Osteoblast (primary cell): ENCODE results near the gene GNAS-AS1. TPM values are rescaled to one million over a fixed set of nuclear protein-coding genes. Genes with fewer than 3 reads are reported as not detected.

ENCODE experiments used
- DNase-seq: peaks from one replicate; pipeline ENCODE4 v3.0.0; 2011; ENCODE audit warnings: low spot score, mixed read lengths; ENCODE audit not compliant: insufficient read length; ENCODE audit errors: missing footprints
- H2AFZ ChIP-seq: 2 replicates; pipeline ENCODE4 v1.6.0; 2011; ENCODE audit warnings: mild to moderate bottlenecking, low read length
- H3K27ac ChIP-seq: 2 replicates; pipeline ENCODE4 v1.5.1; 2011; ENCODE audit warnings: mild to moderate bottlenecking, low read depth, low read length, moderate library complexity
- H3K27me3 ChIP-seq: 2 replicates; pipeline ENCODE4 v1.6.0; 2012; ENCODE audit warnings: mild to moderate bottlenecking, control low read depth, inconsistent platforms, low read length, moderate library complexity; ENCODE audit not compliant: insufficient read depth
- H3K36me3 ChIP-seq: 2 replicates; pipeline ENCODE4 v1.5.1; 2011; ENCODE audit warnings: mild to moderate bottlenecking, low read length, control low read depth, moderate library complexity; ENCODE audit not compliant: insufficient read depth
- H3K4me1 ChIP-seq: 2 replicates; pipeline ENCODE4 v1.5.1; 2011; ENCODE audit warnings: mild to moderate bottlenecking, low read length, control low read depth, moderate library complexity; ENCODE audit not compliant: insufficient read depth
- H3K4me2 ChIP-seq: 2 replicates; pipeline ENCODE4 v1.6.0; 2011; ENCODE audit warnings: mild to moderate bottlenecking, low read length; ENCODE audit not compliant: insufficient read depth
- H3K4me3 ChIP-seq: fragments of 200-600 bp; sonication (generic); 3 replicates; pipeline ENCODE4 v1.5.1; 2012; ENCODE audit warnings: mild to moderate bottlenecking, low read length, inconsistent platforms; ENCODE audit not compliant: insufficient read depth
- H3K79me2 ChIP-seq: 2 replicates; pipeline ENCODE4 v1.6.0; 2012; ENCODE audit warnings: mild to moderate bottlenecking, low read length, control low read depth, inconsistent platforms; ENCODE audit not compliant: insufficient read depth
- H3K9me3 ChIP-seq: 2 replicates; pipeline ENCODE4 v1.5.1; 2011; ENCODE audit warnings: low read depth, low read length, control low read depth
- H4K20me1 ChIP-seq: 2 replicates; pipeline ENCODE4 v1.6.0; 2012; ENCODE audit warnings: mild to moderate bottlenecking, low read length, control low read depth; ENCODE audit not compliant: insufficient read depth
- total RNA-seq: library from RNA; depleted of rRNA; stranded (reverse); fragments of >200 nt; gene quantifications from 2 replicates; pipeline ENCODE4 v1.2.3, GENCODE V29; 2012
- TF ChIP-seq, protein P1 (sequence below): IDR thresholded peaks from 2 replicates; pipeline ENCODE4 v1.5.1; 2011; ENCODE audit warnings: mild to moderate bottlenecking, low read depth, low read length, moderate library complexity; ENCODE audit errors: extremely low read depth

The GNAS-AS1 gene
- total RNA-seq, 1 donor, result 0.72 TPM

DNA sequence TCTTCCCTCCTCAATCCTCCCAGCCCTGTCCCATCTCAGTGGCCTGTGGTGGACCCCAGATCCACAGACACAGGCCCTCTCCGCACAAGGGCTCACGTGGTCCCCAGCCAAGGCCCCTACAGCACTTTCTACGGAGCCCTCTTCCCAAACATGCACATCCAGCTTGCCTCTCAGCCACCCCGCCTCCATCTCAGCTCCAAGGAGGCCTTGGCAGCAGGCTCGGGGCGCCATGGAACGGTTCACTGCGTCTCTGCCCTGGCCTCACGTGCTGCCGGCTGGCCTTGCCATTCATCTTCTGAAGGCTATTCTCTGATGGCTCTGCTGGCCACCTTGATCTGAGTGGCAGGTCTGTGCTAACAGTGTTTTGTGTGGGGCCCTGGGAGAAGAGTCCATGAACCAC lies 33.0 kb downstream of the GNAS-AS1 start:
- H3K4me3 ChIP-seq, result no peak overlapping the region
- H4K20me1 ChIP-seq, result peaks cover 6% of the 10 kb centered on the region
- H3K4me1 ChIP-seq, result no peaks in the 10 kb centered on the region
- H3K27me3 ChIP-seq, result peaks cover 5% of the 10 kb centered on the region
- H3K27ac ChIP-seq, result no peak overlapping the region
- H3K36me3 ChIP-seq, result no peaks in the 10 kb centered on the region
- H3K9me3 ChIP-seq, result no peaks in the 10 kb centered on the region
- no peak for DNase-seq
- TF ChIP-seq, protein P1, sequence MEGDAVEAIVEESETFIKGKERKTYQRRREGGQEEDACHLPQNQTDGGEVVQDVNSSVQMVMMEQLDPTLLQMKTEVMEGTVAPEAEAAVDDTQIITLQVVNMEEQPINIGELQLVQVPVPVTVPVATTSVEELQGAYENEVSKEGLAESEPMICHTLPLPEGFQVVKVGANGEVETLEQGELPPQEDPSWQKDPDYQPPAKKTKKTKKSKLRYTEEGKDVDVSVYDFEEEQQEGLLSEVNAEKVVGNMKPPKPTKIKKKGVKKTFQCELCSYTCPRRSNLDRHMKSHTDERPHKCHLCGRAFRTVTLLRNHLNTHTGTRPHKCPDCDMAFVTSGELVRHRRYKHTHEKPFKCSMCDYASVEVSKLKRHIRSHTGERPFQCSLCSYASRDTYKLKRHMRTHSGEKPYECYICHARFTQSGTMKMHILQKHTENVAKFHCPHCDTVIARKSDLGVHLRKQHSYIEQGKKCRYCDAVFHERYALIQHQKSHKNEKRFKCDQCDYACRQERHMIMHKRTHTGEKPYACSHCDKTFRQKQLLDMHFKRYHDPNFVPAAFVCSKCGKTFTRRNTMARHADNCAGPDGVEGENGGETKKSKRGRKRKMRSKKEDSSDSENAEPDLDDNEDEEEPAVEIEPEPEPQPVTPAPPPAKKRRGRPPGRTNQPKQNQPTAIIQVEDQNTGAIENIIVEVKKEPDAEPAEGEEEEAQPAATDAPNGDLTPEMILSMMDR, result no peak
- no peaks in the 10 kb centered on the region for H3K79me2 ChIP-seq
- no peak overlapping the region for H2AFZ ChIP-seq
- no peak overlapping the region for H3K4me2 ChIP-seq

DNA sequence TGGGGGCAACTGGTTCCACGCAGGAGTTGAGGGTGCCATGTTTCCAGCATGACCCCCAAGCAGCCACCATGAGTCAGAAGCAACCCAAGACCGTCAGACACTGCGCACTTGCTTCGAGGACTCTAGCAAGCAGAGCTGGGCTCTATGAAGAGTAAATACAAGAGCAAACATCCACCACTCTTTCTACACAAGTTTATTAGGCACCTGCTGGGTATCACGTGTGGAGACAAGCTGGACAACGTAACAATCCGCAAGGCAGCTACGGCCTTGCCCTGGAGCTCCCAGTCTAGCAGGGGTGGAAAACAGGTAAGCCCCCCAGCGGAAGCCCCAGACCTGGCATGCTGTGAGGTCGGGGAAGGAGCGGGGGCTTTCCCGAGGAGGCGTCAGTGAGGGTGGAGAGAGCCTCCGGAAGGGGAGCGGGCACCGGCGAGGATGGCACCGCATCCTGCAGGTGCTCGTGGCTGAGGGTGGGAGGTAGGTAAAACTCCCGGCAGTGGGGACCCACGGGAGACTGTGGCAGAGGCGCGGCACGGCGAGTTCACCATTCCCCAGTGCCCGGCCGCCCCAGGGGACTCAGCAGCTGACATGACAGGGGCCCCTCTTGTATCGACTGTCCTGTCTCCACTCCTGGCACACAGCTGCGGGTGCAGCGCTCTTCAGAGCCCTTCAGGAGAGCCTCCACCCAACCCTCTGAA lies 33.6 kb downstream of the GNAS-AS1 start:
- Histone ChIP-seq H3K27me3 (peaks cover 5% of the 10 kb centered on the region), H3K9me3 (no peaks in the 10 kb centered on the region), H4K20me1 (peaks cover 6% of the 10 kb centered on the region), H3K4me1 (no peaks in the 10 kb centered on the region), H3K36me3 (no peaks in the 10 kb centered on the region), H3K4me3 (no peak overlapping the region), H3K4me2 (no peak overlapping the region), H3K27ac (no peak overlapping the region), H3K79me2 (no peaks in the 10 kb centered on the region), H2AFZ (no peak overlapping the region)
- TF ChIP-seq, protein P1, result no peak
- no peak for DNase-seq

DNA sequence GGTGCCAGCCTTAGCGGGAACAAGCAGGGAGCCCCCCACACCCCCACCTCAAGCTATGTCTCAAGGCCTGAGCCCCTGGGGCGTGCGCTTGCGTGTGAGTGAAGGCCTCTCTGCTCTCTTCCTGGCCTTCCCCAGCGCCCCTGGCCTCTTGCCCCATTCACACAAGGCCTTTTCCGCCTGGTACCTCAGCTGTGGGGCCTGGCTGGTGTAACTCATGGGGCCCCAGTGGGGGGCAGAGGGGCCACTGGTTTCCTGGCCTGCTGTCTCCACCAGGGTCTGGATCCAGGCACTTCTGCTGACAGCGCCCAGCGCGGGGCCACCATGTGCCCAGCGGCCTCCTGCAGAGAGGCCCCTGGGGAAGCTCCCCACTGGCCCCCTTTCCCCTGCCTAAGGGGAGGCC lies 34.7 kb downstream of the GNAS-AS1 start:
- Histone ChIP-seq H3K27ac (no peak overlapping the region), H3K9me3 (no peaks in the 10 kb centered on the region), H3K36me3 (no peaks in the 10 kb centered on the region), H3K79me2 (no peaks in the 10 kb centered on the region), H3K4me3 (no peak overlapping the region), H3K4me2 (no peak overlapping the region), H3K27me3 (peaks cover 11% of the 10 kb centered on the region), H2AFZ (no peak overlapping the region), H3K4me1 (no peaks in the 10 kb centered on the region), H4K20me1 (peaks cover 6% of the 10 kb centered on the region)
- no peak for DNase-seq
- TF ChIP-seq, protein P1, result no peak

DNA sequence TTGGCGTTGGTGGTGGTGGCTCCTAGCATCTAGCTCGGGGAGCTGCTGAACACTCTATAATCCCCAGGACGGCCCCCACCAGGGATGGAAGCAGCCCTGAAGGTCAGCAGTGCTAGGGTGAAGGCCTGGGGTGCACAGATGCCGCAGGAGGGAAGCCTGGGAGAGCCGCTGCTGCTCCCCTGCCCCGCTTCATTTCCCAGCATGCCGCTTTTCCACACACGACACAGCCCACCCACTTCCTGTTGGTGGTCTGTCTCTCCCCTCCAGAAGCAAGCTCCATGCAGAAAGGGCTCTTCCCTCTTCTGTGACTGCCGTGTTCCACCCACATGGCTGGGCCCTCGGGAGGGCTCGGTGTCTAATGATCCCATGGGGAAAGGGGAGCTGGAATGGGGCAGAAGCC lies 35.3 kb downstream of the GNAS-AS1 start:
- peaks cover 13% of the 10 kb centered on the region for H3K27me3 ChIP-seq
- H4K20me1 ChIP-seq, result peaks cover 6% of the 10 kb centered on the region
- TF ChIP-seq, protein P1, result no peak
- no peaks in the 10 kb centered on the region for H3K36me3 ChIP-seq
- no peaks in the 10 kb centered on the region for H3K9me3 ChIP-seq
- DNase-seq, result no peak
- H3K27ac ChIP-seq, result no peak overlapping the region
- H3K79me2 ChIP-seq, result no peaks in the 10 kb centered on the region
- H3K4me3 ChIP-seq, result no peak overlapping the region
- H2AFZ ChIP-seq, result no peak overlapping the region
- H3K4me1 ChIP-seq, result peaks cover 3% of the 10 kb centered on the region
- no peak overlapping the region for H3K4me2 ChIP-seq
